Fibroblast of peridontal ligament (primary cell): ENCODE data around the gene LMOD1.
"Not testable (repeated sequence)": the region's sequence is repeated elsewhere in the genome, so short reads cannot be mapped to it uniquely, and the experiment has no call there.

Experiments used
- DNase-seq: peaks from one replicate; pipeline ENCODE4 v3.0.0-alpha.2; 2010; ENCODE audit errors: extremely low read depth

Gene LMOD1

GRCh38 chr1:201861448-201861847 lies 84.9 kb downstream of the LMOD1 start:
- no peak for DNase-seq

GRCh38 chr1:201859424-201859823 lies 86.9 kb downstream of the LMOD1 start:
- no peak for DNase-seq

- DNase-seq, result not testable (repeated sequence)
Measured at GRCh38 chr1:201856722-201857121, 89.6 kb downstream of the LMOD1 start.

DNA sequence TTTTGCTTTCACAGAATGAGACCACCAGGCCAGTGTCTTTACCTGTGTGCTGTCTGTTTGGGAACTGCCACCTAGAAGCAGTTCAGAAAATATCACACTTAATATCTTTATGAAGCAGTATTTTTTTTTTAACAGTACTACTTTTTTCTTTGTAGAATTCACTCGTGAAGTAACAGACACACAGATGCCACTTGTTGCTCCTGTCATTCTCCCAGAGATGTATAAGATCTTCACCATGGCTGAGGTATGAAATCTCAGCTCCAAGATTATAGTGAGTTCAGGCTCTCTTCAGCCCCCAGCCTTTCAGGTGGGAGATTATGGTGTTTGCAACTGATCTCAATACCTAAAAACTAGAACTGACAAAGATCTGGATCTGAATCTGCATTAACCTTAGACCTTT lies 94.4 kb downstream of the LMOD1 start:
- no peak for DNase-seq

DNA sequence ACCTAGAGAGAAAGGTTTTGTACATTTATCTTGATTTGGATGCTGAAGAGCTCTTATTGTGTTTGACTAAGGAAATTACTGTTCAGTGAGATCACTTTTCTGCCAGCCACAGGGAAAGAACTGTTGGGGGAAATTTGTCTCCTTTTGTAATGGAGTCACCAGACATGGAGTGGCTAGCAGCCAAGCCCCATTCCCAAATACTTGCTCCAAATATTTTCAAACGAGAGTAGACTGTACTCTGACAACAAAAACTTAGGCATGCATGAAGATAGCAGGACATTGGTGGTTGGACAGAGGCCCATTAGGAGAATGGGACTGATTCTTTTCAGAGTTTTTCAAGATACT lies 96.3 kb downstream of the LMOD1 start:
- peak; percentile 90 for DNase-seq

GRCh38 chr1:201849372-201850052 lies 96.8 kb downstream of the LMOD1 start:
- no peak for DNase-seq

GRCh38 chr1:201848230-201848629 lies 98.1 kb downstream of the LMOD1 start:
- DNase-seq, result no peak

DNA sequence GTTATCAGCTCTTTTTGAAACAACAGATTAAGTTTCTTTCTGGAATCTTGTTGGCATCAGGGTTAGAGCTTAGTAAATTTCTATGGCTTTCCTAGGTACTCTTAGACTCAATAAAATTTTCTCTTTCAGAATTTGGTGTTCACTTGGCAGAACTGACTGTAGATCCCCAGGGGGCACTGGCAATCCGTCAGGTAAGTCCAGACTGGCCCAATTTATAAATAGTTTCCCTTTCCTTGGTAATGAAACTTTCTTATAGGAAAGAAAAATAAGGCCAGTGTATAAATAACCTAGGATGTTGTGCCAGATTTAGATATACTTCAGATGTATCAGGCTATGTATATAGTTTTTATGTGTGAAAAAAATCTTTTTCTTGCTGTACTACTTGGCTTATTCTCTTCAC lies 99.2 kb downstream of the LMOD1 start:
- no peak for DNase-seq
